ENCODE measurements around the gene SYT13. TPM values are rescaled to one million over a fixed set of nuclear protein-coding genes. Genes with fewer than 3 reads are reported as not detected.
A peak's percentile ranks its signal among the peaks of the same experiment; 100 is the strongest.

SYT13 gene
- 10.1 and 17.6 TPM in 2 replicates for total RNA-seq (2014; rRNA removed; shearing (Covaris generic))

- DNase-seq (ENCODE audit: low spot score), result peak; percentile 21
Observed at GRCh38 chr11:45285930-45286632, at the start of gene SYT13. SYT13 (minus strand) TSS chr11:45286341; CDS start chr11:45286207, 134 bp downstream.

- DNase-seq (ENCODE audit: low spot score), result no peak
Observed at GRCh38 chr11:45335434-45335833, 49.3 kb upstream of the SYT13 start.

GRCh38 chr11:45334836-45335235 lies 48.7 kb upstream of the SYT13 start:
- no peak for DNase-seq (ENCODE audit: low spot score)

- DNase-seq (ENCODE audit: low spot score), result no peak
Observed at GRCh38 chr11:45334410-45334809, 48.3 kb upstream of the SYT13 start.

GRCh38 chr11:45333001-45333971 lies 47.1 kb upstream of the SYT13 start:
- peak; percentile 12 for DNase-seq (ENCODE audit: low spot score)

- peak; percentile 73 for DNase-seq (ENCODE audit: low spot score)
Observed at GRCh38 chr11:45332276-45332934, 46.3 kb upstream of the SYT13 start.

- DNase-seq (ENCODE audit: low spot score), result no peak
Observed at GRCh38 chr11:45331839-45332238, 45.7 kb upstream of the SYT13 start.

- DNase-seq (ENCODE audit: low spot score), result no peak
Observed at GRCh38 chr11:45328726-45329125, 42.6 kb upstream of the SYT13 start.

GRCh38 chr11:45324459-45324858 lies 38.3 kb upstream of the SYT13 start:
- no peak for DNase-seq (ENCODE audit: low spot score)

GRCh38 chr11:45323601-45324249 lies 37.6 kb upstream of the SYT13 start:
- DNase-seq (ENCODE audit: low spot score), result no peak

- DNase-seq (ENCODE audit: low spot score), result no peak
Observed at GRCh38 chr11:45322891-45323600, 36.9 kb upstream of the SYT13 start.

- no peak for DNase-seq (ENCODE audit: low spot score)
Observed at GRCh38 chr11:45322111-45322705, 36.1 kb upstream of the SYT13 start.

- DNase-seq (ENCODE audit: low spot score), result no peak
Observed at GRCh38 chr11:45321669-45322068, 35.5 kb upstream of the SYT13 start.

GRCh38 chr11:45321031-45321595 lies 35.0 kb upstream of the SYT13 start:
- DNase-seq (ENCODE audit: low spot score), result no peak

- no peak for DNase-seq (ENCODE audit: low spot score)
Observed at GRCh38 chr11:45320371-45320770, 34.2 kb upstream of the SYT13 start.

- no peak for DNase-seq (ENCODE audit: low spot score)
Observed at GRCh38 chr11:45319077-45319476, 32.9 kb upstream of the SYT13 start.

- DNase-seq (ENCODE audit: low spot score), result no peak
Observed at GRCh38 chr11:45318516-45318915, 32.4 kb upstream of the SYT13 start.

- no peak for DNase-seq (ENCODE audit: low spot score)
Observed at GRCh38 chr11:45316258-45316657, 30.1 kb upstream of the SYT13 start.

GRCh38 chr11:45314900-45315299 lies 28.8 kb upstream of the SYT13 start:
- no peak for DNase-seq (ENCODE audit: low spot score)

Data from HT-29 (cell line).